ENCODE results near the gene ZNF57.
"Not testable (repeated sequence)": the region's sequence is repeated elsewhere in the genome, so short reads cannot be mapped to it uniquely, and the experiment has no call there.

The ZNF57 gene

GRCh38 chr19:2952953-2953481, 52.3 kb downstream of the ZNF57 start:
- peak; percentile 49 for DNase-seq (ENCODE audit: low spot score)

- DNase-seq (ENCODE audit: low spot score), result no peak
These were observed 56.4 kb downstream of the ZNF57 start for GRCh38 chr19:2957160-2957559.

- no peak for DNase-seq (ENCODE audit: low spot score)
These were observed 59.4 kb downstream of the ZNF57 start for GRCh38 chr19:2960120-2960519.

GRCh38 chr19:2962018-2962670, 61.4 kb downstream of the ZNF57 start:
- peak; percentile 88 for DNase-seq (ENCODE audit: low spot score)

- DNase-seq (ENCODE audit: low spot score), result no peak
These were observed 62.4 kb downstream of the ZNF57 start for GRCh38 chr19:2963122-2963521.

GRCh38 chr19:2963631-2964030, 62.9 kb downstream of the ZNF57 start:
- DNase-seq (ENCODE audit: low spot score), result not testable (repeated sequence)

- no peak for DNase-seq (ENCODE audit: low spot score)
These were observed 64.1 kb downstream of the ZNF57 start for GRCh38 chr19:2964874-2965273.

GRCh38 chr19:2967972-2968371, 67.2 kb downstream of the ZNF57 start:
- DNase-seq (ENCODE audit: low spot score), result no peak

Data from NAMALWA (cell line).